ENCODE measurements around the gene PTCD3.

DNA sequence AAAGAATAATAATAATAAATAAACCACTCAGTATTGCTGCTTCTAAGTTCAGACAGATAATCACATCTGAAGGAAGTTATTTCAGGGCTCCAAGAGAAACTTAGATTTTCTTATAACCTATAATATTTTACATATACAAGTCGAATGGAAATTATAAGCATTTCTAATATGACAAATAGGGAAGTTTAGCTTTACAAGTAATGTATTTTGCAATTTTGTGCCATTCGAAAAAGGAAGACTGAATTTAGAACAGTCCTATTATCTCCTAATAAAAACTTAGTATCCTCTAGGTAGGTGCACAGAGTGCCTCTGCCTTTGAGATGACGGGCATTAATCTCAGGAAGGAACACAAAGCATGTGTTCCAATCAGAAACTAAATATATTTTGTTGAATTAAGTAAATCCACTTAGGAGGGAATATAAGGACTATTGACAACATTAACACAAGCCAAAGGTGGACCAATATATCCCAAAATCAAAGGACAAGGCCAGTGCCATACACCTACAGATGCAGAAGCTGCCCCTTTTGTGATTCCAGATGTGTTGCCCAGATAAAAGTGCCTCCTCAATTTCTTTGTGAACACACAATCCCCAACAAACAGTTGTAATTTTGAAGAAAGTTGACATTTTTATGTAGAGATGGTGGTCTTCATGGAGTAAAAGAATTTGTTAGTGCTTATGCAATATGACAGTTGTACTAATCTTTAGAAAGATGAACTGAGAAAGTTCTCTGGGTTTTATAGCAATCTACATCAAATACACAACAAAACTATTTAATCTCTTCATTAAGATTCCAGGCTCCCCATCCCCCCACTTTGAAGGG is 36.6 kb downstream of the PTCD3 start:
- no peak for TF ChIP-seq POLR2A (IDR thresholded peaks at IDR 0.05)
- no peak for TF ChIP-seq CTCF (IDR thresholded peaks at IDR 0.05)

All from breast epithelium (tissue), 3 donors.